ENCODE measurements around the gene EPHB6. TPM values are rescaled to one million over a fixed set of nuclear protein-coding genes. Genes with fewer than 3 reads are reported as not detected.

The EPHB6 gene
- total RNA-seq, 5 donors from 2014 or later (not counting 1 experiment from before 2014, with no cell fraction given) = 37.2 to 76.2 (median 62.3) TPM

Other genes with a start within 250 kb of the EPHB6 start
- 10 to 100 TPM in 3 of 5 donors, not detected in 2; 16.0 to 23.7 (median 20.8) TPM for gene PRSS1, start 105.6 kb upstream of the EPHB6 start, total RNA-seq
- 10 to 100 TPM in 3 of 5 donors, not detected in 2; 47.1 to 64.6 (median 57.7) TPM for gene PRSS2, start 84.1 kb upstream of the EPHB6 start, total RNA-seq
- gene TRPV6, start 30.7 kb downstream of the EPHB6 start, total RNA-seq = not detected
- gene TRPV5, start 78.7 kb downstream of the EPHB6 start, total RNA-seq = not detected
- not detected for gene LLCFC1, start 84.4 kb downstream of the EPHB6 start, total RNA-seq
- under 1 TPM; 0.14 to 0.82 (median 0.28) TPM for gene KEL, start 107.3 kb downstream of the EPHB6 start, total RNA-seq
- gene OR9A2, start 172.1 kb downstream of the EPHB6 start, total RNA-seq = not detected
- gene OR6V1, start 197.3 kb downstream of the EPHB6 start, total RNA-seq = not detected